ENCODE data around the gene SCEL. TPM values are rescaled to one million over a fixed set of nuclear protein-coding genes. Genes with fewer than 3 reads are reported as not detected.

SCEL gene
- total and polyA plus RNA-seq, 2 of the 8 experiments (the other 6 are each of a cell fraction or from before 2014, with no cell fraction given), result not detected

GRCh38 chr13:77521595-77522367 lies 13.7 kb upstream of the SCEL start:
- H2BK120ac ChIP-seq (replicated peaks; ENCODE audit: low read depth, low read length), result no peak overlapping the region
- no peak overlapping the region for H4K8ac ChIP-seq (ENCODE audit: extremely low read depth, insufficient read depth, low read length)
- H2BK5ac ChIP-seq (ENCODE audit: low read depth, low read length), result 0 out of 2 replicates have a peak overlapping the region, but pooled peaks have one; percentile 60
- no peak overlapping the region for H2BK15ac ChIP-seq (ENCODE audit: low read length)
- no peak overlapping the region for H2AFZ ChIP-seq (ENCODE audit: low read length)
- ChIA-PET POLR2A (ENCODE audit: partially characterized antibody) (no interaction called here), CTCF (ENCODE audit: partially characterized antibody) (interaction anchor here (1.0 kb wide), 1 partner anchor 20 kb away, joined by 3 read pairs; no protein-coding TSS in a partner anchor)
- no peak overlapping the region for H4K5ac ChIP-seq (ENCODE audit: insufficient read length, low read depth, low read length)
- no peak overlapping the region for H3K9ac ChIP-seq (replicated peaks in 1 of 4; ENCODE audit: extremely low read depth in 1 of 4, low read depth in 3 of 4, low read length in 3 of 4)
- H3K56ac ChIP-seq (replicated peaks; ENCODE audit: insufficient read length, low read depth, low read length), result no peak overlapping the region
- H3K18ac ChIP-seq (ENCODE audit: extremely low read depth, low read length), result no peak overlapping the region
- H3K27ac ChIP-seq (ENCODE audit: low read depth, low read length), result 0 out of 2 replicates have a peak overlapping the region, but pooled peaks have one; percentile 15
- H3K79me1 ChIP-seq (ENCODE audit: low read depth, low read length), result no peaks in the 10 kb centered on the region
- no peak overlapping the region for H3K23ac ChIP-seq (ENCODE audit: insufficient read length)
- H3K36me3 ChIP-seq (ENCODE audit: control insufficient read depth in 2 of 4, insufficient read depth in 4 of 4, low read length in 3 of 4), result no peaks in the 10 kb centered on the region
- no peaks in the 10 kb centered on the region; a peak in 1 of 7 replicates for H3K4me1 ChIP-seq (replicated peaks in 1 of 4; ENCODE audit: control insufficient read depth in 3 of 4, insufficient read depth in 4 of 4, low read length in 3 of 4)
- H3K4me3 ChIP-seq (ENCODE audit: extremely low read depth in 1 of 4, insufficient read depth in 2 of 4, low read depth in 3 of 4, low read length in 4 of 4), result no peak overlapping the region
- H3K4me2 ChIP-seq (ENCODE audit: insufficient read depth in 1 of 2, low read depth in 2 of 2, low read length in 2 of 2), result no peak overlapping the region
- H3K79me2 ChIP-seq (ENCODE audit: control insufficient read depth in 1 of 2, insufficient read depth in 2 of 2, low read length in 2 of 2), result no peaks in the 10 kb centered on the region
- peak in 1 of 2 experiments; percentile 17 for DNase-seq (ENCODE audit: low read depth in 1 of 2, low spot score in 2 of 2)
- no peak overlapping the region for H3K4ac ChIP-seq (replicated peaks; ENCODE audit: insufficient read length, low read depth, low read length)
- H4K91ac ChIP-seq (replicated peaks; ENCODE audit: insufficient read length, low read length), result no peak overlapping the region
- H3K9me3 ChIP-seq (ENCODE audit: insufficient read depth in 2 of 2, low read depth in 1 of 2, low read length in 1 of 2), result no peaks in the 10 kb centered on the region
- no peak overlapping the region for H2BK12ac ChIP-seq (ENCODE audit: low read depth, low read length)
- 84% methylated on average over 3 of the region's 3 CpGs; no CpG with 5 or more reads in 1 of the 2 experiments for WGBS, 2 experiments (ENCODE audit: extremely low coverage in 1 of 2, insufficient coverage in 1 of 2, insufficient read length in 1 of 2, insufficient replicate concordance in 2 of 2, low coverage in 1 of 2, low lambda C conversion rate in 2 of 2, missing lambda C conversion rate in 1 of 2)
- H3K14ac ChIP-seq (ENCODE audit: insufficient read length), result no peak overlapping the region
- no peak overlapping the region for H2AK5ac ChIP-seq (ENCODE audit: low read depth, low read length)
- no peak overlapping the region for H2BK20ac ChIP-seq (ENCODE audit: low read length)
- no peaks in the 10 kb centered on the region for H3K23me2 ChIP-seq (ENCODE audit: low read depth, low read length)
- no peaks in the 10 kb centered on the region for H3K27me3 ChIP-seq (replicated peaks in 1 of 4; ENCODE audit: control insufficient read depth in 3 of 4, extremely low read depth in 1 of 4, insufficient read depth in 3 of 4, low read length in 3 of 4)
- no peaks in the 10 kb centered on the region for H4K20me1 ChIP-seq (replicated peaks in 1 of 2; ENCODE audit: control insufficient read depth in 1 of 2, insufficient read depth in 2 of 2, low read length in 2 of 2)
- peak; percentile 48 for FAIRE-seq
- TF ChIP-seq KDM5A (IDR thresholded peaks at IDR 0.05; ENCODE audit: low read length) (no peak), RAD21 (IDR thresholded peaks at IDR 0.05 in 1 of 2, conservative IDR thresholded peaks at IDR 0.05 in 1 of 2; ENCODE audit: low read depth in 2 of 2, low read length in 2 of 2) (peak; percentile 11 to 17; a peak in 2 of 4 replicates), KDM1A (IDR thresholded peaks at IDR 0.05; ENCODE audit: borderline replicate concordance, low read length) (no peak), CTCF (IDR thresholded peaks at IDR 0.05; ENCODE audit: control extremely low read depth in 1 of 3, insufficient read depth in 1 of 3, low read depth in 1 of 3, low read length in 3 of 3) (peak in 1 of 3 experiments; percentile 21; a peak in 1 of 4 replicates), NANOG (IDR thresholded peaks at IDR 0.05; ENCODE audit: insufficient read depth, low read depth, low read length, poor library complexity, severe bottlenecking) (no peak), TEAD4 (IDR thresholded peaks at IDR 0.05; ENCODE audit: low read depth, low read length) (peak; percentile 55; the same call in 1 of the 2 replicates), MAX (IDR thresholded peaks at IDR 0.05) (no peak), TBP (IDR thresholded peaks at IDR 0.05; ENCODE audit: low read depth, low read length) (no peak)
